Measurements from ENCODE around the gene CCNF.
"Not testable (repeated sequence)": the region's sequence is repeated elsewhere in the genome, so short reads cannot be mapped to it uniquely, and the experiment has no call there.

The CCNF gene

GRCh38 chr16:2428784-2429033 lies 538 bp upstream of the CCNF start:
- DNase-seq, result no peak

- DNase-seq, result peak in 1 of 3 donors; percentile 18
Observed at GRCh38 chr16:2429771-2430663, 770 bp downstream of the CCNF start.

- no peak for DNase-seq
Observed at GRCh38 chr16:2432286-2432685, 3.0 kb downstream of the CCNF start.

GRCh38 chr16:2432801-2433505 lies 3.7 kb downstream of the CCNF start:
- DNase-seq, result peak; percentile 25 to 41 (median 30)

GRCh38 chr16:2435236-2435635 lies 6.0 kb downstream of the CCNF start:
- not testable (repeated sequence) for DNase-seq

GRCh38 chr16:2436110-2436509 lies 6.9 kb downstream of the CCNF start:
- DNase-seq, result no peak

- no peak for DNase-seq
Observed at GRCh38 chr16:2437032-2437790, 8.0 kb downstream of the CCNF start.

DNA sequence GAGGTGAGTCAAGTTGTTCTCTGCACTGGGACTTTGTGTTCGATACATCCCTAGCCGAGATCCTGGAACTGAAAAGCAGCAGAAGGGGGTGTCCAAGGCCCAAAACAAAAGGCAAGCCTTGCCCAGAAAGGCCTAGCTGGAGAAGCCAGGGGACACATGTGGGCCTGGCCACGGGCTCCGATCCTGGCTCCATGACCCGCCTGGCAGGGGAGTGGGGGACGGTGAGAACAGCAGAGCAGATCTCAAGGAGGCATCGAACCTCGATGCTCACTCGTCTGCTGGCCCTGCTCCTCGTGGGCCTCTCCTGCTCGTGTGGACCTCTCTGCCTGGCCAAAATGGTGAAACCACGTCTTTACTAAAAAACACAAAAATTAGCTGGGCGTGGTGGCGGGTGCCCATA lies 8.9 kb downstream of the CCNF start:
- DNase-seq, result no peak

- DNase-seq, result no peak
Observed at GRCh38 chr16:2439598-2439997, 10.4 kb downstream of the CCNF start.

GRCh38 chr16:2441143-2441804 lies 12.0 kb downstream of the CCNF start:
- DNase-seq, result not testable (repeated sequence)

GRCh38 chr16:2443555-2443954 lies 14.3 kb downstream of the CCNF start:
- no peak for DNase-seq

GRCh38 chr16:2447920-2448583 lies 18.8 kb downstream of the CCNF start:
- DNase-seq, result no peak

DNA sequence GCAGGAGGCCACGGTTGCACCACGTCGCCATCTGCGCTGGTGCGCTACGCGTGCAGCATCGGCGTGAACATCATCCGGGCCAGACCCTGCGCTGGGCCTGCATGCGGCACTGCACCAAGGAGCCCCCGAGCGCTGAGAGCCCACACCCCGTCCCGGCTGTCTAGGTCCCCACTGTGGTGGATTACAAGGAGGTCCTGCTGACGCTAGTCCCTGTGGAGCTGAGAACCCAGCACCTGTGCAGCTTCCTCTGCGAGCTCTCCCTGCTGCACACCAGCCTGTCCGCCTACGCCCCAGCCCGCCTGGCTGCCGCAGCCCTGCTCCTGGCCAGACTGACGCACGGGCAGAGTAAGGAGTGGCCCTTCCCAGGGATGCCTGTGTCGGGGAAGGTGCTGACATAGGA lies 19.9 kb downstream of the CCNF start:
- no peak for DNase-seq

DNA sequence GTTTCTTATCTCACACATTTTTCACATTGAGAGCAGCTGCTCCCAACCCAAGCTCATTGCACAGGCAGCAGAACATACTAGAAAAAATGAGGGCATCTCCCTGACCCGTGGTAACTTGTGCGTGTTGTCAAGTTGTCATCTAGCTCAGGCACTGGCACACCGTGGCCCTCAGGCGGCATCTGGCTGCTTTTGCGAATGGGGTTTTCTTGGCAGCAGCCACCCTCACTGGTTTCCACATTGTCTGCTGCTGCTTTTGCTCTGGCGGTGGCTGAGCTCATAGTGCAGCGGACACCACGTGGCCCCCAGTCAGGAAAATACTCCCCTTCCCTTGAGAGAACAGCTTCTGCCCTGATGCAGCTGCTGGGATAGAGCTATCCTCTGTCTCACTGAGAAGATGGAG lies 21.3 kb downstream of the CCNF start:
- no peak for DNase-seq

GRCh38 chr16:2450975-2451381 lies 21.7 kb downstream of the CCNF start:
- no peak for DNase-seq

DNA sequence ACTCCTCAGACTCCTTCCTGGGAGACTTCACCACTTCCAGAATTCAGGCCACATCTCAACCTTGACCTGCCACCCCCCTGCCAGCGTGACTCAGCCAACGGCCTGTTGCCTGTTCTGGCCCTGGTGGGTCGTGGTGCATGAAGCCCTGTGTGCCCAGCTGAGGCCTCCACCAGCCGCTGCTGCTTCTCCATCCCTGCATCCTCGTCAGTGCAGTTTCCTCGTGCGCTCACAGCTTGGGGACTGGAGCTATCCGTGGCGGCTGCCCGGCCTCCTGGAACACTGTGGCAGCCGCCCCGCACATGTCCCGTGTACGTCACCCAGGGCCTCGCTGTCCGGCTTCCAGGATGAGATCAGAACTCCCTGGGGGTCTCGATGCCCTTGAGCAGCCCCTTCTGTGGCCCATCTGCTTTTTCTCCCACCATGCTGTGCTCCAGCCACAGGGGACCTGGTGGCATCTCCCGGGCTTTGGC lies 22.6 kb downstream of the CCNF start:
- DNase-seq, result no peak

- DNase-seq, result no peak
Observed at GRCh38 chr16:2452650-2453049, 23.4 kb downstream of the CCNF start.

DNA sequence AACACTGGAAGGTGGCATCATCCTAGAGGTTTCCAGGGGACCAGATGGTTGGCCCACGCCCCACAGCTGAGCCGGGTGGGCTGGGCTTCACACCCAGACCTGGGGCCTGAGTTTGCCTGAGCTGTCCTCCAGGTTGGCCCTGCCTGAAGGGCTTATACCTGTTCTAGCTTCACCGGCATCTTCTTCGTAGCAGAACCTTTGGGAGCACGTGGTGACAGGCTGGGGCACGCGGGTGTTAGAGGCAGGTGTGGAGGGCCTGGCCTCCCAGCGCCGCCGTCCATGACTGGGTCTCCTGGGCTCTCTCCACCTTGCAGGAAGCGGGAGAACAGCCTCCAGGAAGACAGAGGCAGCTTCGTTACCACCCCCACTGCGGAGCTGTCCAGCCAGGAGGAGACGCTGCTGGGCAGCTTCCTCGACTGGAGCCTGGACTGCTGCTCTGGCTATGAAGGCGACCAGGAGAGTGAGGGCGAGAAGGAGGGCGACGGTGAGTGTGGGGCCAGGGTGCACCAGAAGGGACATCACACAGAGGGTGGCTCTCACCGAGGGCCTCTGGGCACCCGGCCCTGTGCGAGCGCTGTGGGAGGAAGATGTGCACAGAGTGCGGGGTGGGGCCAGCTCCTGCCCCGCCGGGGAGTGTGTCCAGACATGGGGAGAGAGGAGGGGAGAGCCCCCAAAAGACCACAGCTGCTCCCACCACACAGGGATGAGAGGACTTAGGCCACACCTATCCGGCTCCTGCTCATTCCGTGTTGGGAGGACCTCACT lies 26.0 kb downstream of the CCNF start:
- DNase-seq, result no peak

DNA sequence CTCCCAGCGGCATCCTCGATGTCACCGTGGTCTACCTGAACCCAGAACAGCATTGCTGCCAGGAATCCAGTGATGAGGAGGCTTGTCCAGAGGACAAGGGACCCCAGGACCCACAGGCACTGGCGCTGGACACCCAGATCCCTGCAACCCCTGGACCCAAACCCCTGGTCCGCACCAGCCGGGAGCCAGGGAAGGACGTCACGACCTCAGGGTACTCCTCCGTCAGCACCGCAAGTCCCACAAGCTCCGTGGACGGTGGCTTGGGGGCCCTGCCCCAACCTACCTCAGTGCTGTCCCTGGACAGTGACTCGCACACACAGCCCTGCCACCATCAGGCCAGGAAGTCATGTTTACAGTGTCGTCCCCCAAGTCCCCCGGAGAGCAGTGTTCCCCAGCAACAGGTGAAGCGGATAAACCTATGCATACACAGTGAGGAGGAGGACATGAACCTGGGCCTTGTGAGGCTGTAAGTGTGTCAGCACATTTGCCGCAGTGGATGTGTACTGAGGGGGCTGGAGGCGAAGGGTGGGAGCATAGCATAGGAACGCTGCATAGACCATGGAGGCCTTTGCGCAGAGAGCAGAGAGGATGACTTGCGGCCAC lies 27.4 kb downstream of the CCNF start:
- no peak for DNase-seq

- no peak for DNase-seq
Observed at GRCh38 chr16:2457267-2457666, 28.0 kb downstream of the CCNF start.

GRCh38 chr16:2457946-2458345 lies 28.7 kb downstream of the CCNF start:
- no peak for DNase-seq

All from suppressor macrophage treated with lipopolysaccharide for 1 hour (primary cell).